GM19395 (cell line): Measurements from ENCODE around the gene MAML3.

Experiments used
- ATAC-seq: cut with Tn5 transposase; IDR thresholded peaks from one replicate; pipeline ENCODE4 v1.9.1; 2021; ENCODE audit warnings: mild to moderate bottlenecking, moderate library complexity; ENCODE audit not compliant: unreplicated experiment

MAML3 gene

DNA sequence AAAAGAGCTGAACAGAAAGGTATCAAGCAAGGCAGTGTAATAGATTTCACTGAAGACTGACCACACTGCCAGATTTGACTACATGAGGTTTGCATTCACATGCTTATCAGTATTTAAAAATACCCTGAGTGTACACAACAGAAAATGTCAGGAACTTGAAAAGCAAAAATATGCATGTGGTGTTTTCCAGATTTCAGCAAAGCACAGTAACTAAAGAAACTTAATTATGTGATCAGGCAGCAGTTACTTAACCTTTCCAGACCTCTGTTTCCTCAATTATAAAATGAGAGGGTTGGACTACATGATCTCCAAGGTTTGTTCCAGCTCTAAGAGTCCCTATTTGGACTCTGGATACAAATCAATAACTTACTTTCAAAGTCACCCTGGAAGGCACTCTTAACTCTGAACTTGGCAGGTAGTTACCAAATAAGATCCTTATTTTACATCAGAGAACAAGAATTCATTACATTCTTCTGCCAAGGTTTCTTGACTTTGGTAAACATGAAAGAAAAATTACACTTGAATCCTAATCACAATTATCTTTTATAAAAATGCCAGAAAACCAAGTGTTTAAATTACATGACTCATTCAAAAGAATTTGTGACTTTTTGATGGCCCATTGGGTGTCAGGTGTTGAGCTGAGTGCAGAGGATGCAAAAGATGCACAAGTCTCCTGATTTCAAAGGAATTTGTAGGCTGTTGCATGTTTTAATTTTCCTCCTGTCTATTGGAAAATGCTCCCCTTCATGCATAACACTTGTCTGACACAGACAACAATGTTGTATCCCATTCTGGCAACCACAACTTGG is 246.8 kb downstream of the MAML3 start:
- ATAC-seq: no peak

DNA sequence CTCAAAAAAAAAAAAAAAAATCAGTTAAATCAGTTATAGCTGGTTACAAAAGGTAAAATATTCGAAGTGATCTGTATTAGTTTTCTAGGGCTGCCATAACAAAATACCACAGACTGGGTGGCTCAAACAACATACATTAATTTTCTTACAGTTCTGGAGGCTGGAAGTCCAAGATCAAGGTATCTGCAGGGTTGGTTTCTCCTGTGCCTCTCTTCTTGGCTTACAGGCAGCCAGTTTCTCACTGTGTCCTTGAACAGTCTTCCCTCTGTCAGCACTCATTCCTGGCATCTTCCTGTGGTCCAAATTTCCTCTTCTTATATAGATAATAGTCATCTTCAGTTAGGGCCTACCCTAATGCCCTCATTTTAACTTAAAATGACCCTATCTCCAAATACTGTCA is 248.5 kb downstream of the MAML3 start:
- no peak for ATAC-seq

DNA sequence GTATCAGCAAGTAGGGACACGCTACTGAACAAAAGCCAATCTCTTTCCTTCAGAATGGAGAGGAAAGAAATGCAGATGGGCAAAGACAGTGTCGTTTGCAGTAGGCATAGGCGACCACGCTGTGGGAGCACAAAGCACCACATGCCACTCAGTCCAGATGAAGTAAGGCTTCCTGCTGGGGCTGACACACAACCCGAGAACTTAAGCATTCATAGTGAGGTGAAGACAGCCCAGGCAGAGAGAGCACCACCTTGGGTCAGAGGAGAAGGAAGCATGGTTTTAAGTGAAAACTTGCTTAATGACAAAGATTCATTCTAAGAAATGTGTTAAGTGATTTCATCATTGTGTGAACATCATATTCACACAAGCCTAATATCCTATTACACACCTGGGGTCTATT is 249.6 kb downstream of the MAML3 start:
- no peak for ATAC-seq

DNA sequence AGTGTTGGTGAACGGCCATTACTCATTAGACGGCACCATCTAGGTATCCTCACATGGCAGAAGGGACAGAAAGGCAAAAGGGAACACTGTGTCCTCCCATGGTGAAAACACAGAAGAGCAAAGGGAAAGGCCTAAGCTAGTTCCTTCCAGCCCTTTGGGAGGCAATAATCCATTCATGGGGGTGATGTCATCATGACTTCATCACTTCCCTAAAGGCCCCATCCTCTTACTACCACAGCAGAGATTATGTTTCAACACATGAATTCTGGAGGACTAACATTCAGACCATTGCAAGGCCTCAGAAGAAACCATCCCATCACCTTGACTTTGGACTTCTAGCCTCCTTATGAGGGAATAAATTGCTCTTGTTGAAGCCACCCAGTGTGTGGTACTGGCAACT is 250.1 kb downstream of the MAML3 start:
- ATAC-seq: no peak

DNA sequence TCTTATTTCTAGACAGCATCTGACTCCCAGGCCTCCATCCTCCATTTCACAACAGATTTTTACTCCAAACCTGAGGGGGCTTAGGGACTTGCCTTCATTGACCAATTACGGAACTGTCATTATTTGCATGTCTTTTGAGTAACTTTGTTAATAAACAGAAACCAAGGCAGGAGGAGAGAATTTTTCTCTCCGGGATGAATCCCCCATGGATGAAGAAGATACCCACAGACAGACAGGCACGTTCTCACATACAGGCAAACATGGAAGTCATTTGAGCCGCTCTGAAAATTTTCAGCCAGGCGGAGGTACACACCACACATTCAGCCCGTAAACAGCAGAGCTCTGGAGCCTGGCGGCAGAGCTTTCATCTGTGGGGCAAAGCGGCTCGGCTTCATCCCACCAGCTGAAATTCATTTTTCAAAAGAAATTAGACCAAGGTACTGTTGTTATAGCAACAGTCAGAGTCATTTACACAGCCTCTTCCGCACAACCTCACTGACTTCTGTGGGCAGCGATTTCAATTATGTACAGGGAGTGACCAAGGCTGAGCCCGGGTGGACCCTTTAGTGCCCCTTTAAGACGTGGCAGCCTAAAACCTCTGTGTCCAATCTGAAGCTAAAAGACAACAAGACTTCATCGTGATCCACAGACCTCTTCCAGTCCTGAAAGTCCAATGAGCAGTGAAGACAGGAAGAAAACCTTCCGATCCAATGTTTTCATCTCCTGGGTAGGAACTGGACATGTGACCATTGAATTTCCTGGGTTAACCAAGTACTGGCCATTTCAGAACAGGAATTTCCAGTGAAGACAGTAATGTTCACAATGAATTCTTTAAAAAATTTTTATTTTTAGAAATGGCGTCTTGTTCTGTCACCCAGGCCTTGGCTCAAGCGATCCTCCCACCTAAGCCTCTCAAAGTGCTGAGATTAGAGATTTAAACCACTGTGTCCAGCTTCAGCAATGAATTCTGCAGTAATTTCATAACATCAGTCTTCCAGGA is 251.4 kb downstream of the MAML3 start:
- no peak for ATAC-seq

DNA sequence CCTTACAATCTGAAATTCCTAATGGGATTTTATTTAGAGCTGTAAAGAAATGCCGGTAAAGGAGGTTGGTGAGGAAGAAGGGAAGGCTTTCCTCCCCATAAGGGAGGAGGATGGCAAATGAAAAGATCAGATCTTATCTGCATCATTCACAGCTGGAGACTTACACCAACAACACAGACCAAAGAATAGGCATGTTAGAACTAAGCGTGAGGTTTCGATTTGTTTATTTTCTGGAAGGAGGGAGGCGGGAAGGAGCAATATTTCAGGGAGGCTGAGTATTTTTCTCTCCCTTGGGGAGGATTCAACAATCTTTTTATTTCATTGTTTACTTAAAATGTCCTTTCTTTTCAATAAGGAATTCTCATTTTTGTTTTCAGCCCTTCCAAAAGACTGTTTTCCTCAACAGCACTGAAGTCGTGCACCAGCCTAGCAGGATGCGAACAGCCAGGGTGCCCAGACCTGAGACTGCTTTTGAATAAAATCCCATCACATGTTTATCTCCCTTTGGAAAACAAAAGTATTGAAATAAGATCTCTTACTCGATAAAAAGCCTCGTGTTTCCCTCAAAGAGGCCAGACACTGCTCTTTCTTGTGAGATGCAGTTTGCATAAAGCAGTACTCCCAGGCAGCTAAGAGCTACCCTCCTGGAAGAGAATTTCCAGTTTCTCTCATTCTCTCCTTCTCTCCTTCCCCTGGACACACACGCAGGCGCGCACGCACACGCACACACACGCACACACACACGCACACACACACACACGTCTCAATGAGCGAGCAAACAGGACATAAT is 252.3 kb downstream of the MAML3 start:
- no peak for ATAC-seq

DNA sequence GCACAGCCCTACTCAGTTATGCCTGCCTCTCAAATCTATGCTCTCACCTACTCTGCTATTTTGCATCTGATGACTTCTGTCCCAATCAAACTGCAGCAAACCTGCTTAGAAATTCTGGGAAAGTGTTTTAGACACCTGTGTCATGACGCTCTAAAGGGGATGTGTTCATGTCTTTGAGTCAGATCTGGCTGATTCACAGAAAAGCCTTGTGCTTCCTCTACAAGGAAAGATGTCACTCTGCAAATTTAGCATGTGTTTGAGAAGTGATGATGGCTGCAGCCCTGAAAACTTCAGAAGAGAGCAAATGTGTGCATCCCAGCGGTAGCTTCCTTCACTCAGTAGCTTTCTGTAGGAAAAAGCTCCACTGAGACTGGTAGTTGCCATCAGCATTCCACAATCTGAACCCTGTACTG is 253.0 kb downstream of the MAML3 start:
- no peak for ATAC-seq

DNA sequence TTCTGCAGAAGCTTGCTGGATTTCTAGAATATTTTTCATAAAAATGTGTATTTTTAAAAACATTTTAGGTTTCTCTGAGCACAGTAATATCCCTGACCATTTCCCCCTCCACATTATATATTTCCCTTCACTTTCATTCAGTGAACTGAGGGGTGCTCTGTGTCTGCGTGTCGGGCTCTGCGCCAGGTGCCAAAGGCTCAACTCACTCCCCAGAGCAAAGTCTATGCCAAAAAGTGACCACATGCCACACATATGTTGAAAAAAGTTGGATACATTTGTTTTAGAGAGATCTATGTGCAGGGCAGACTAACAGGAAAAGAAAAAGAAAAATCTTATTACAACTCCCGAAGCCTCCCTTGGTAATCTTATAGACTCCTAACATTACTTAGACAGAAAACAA is 254.6 kb downstream of the MAML3 start:
- no peak for ATAC-seq

DNA sequence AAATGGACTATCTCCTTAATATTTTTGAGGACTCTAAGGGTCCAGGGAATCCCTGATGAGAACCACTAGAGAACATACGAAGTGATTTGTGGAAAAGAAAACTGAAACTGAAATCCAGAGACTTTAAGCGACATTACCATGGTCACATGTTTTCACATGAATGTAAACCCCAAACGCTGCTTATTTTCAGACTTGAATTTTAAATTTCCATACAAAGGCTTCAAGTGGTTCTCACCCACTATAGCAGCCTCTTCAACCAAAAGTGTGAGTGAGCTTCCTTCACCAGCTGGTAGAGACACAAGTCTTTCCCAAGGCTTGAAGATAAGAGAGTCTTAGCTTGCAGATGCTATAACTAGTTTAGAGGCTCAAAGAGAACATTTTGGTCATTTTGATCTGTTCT is 255.7 kb downstream of the MAML3 start:
- no peak for ATAC-seq

DNA sequence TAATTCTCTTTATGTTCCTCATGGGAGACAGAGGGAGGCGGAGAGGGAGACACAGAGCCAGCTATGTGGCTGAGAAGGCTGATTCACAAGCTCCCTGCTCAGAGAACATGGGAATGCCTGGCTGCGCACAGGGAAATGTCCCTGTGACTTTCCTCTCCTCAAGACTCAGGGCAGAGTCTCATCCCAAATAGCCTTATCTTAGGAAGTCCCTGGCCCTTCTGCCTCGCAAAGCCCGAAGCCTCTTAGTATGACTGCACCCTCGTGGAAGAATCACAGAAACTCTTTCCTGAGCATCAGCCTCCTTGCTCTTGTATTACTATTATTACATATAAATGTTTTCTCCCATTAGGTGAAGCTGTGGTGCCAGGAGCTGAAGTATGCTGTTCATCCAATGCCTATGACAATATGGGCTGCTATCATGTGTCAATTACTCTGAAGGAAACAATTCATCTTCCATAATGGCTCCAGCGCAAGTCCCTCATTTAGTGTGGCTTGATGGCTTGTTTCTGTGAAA is 257.8 kb downstream of the MAML3 start:
- no peak for ATAC-seq

DNA sequence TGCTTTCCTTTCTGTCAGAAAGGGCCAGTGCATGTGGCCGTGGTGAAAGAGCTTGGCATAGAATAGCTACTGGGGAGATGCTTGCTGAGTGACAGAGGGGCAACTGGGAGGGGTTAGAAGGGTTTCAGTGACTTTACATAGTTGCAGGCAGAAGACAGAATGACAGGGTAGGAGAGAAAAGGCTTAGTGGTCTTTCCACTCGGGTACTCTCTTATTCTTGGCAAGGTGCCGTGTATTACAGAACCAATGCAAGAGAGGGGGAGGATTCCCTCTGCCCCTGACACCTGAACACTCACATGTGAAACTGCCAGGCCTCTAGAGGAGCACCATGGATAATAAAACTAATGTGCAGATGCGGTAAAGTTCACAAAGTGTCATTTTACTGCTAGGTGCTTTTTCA is 260.2 kb downstream of the MAML3 start:
- no peak for ATAC-seq

DNA sequence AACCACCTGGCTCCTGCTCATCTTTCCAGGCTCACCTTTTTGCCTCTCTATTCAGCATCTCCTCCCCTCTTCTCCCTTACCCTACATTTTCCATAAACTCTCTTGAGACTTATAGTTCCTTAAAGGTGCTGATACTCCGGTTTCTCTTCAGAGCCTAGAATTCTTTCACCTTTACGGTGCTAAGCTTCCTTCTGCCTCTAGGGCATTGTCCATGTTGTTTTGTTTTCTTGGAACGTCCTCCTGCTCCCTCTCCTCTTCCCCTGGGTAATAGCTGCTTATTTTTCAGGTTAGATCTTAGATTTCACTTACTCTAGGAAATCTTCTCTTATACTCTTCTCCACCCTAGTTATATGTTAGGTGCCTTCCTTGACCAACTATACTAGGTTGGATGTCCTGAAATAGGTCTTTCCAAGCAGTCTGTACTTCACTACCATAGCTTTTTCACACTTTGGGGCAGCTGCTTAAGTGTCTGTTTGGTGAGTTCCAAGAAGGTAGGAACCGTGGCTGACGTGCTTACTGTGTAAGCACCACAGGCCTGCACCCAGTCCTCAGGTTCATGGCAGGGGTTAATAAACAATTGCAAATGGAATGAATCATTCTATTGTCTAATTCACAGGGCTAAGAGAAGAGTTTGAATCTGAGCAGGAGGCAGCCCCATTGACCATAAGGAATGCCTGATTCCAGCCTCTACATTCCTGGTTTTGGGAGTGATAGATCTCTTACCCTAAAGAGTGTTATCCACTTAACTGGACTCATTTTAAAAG is 260.8 kb downstream of the MAML3 start:
- ATAC-seq: no peak

DNA sequence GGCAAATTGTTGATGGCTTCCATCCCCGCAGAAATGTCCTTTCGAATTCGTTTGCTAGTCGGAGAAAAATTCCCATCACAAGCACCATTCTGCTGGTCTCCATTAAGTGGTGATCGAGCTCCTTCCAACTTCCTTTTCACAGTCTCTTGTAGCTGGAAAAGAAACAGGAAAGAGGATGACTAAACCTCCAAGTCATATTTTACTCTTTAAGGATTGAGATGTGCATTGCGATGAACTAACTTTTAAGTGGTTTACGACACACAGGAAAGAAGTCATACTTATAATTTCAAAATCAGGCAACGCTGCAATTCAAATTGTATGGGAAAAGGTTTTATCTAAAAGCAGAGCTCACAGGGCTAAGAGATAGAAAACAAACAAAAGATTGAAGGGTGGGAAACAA is 263.2 kb downstream of the MAML3 start:
- ATAC-seq: no peak

DNA sequence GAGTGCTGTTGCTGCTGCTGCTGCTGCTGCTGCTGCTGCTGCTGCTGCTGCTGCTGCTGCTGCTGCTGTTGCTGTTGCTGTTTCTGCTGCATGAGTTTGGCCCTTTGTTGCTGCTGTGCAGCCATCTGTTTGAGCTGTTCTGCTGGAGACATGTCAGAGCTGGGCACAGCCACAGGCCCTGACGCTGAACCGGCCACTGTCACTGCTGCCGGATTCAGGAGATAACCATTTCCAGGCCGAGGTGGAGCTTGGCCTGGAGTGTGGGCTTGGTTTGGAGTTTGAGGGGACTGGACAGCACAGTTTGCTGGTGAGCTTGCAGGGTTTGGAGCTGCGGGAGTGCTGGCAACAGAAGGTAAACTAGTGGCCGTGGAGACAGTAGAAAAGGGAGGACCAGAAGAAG is 264.1 kb downstream of the MAML3 start:
- no peak for ATAC-seq

DNA sequence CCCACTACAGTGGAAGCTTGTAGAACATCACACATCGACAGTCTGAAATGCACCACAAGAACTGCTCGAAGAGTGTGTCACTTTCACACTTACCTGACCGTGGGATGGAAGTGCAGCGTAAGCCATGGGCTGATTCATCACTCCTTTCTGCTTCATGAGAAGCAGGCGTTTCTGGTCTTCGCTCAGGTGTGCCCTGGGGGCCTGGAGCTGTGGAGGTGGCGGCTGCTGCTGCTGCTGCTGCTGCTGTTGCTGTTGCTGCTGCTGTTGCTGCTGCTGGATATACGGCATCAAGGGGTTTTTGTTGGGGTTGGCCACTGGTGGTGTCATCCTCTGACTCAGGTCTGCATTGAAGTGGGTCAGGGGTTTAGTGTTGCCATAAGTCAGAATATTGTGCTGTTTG is 264.7 kb downstream of the MAML3 start:
- ATAC-seq: no peak

DNA sequence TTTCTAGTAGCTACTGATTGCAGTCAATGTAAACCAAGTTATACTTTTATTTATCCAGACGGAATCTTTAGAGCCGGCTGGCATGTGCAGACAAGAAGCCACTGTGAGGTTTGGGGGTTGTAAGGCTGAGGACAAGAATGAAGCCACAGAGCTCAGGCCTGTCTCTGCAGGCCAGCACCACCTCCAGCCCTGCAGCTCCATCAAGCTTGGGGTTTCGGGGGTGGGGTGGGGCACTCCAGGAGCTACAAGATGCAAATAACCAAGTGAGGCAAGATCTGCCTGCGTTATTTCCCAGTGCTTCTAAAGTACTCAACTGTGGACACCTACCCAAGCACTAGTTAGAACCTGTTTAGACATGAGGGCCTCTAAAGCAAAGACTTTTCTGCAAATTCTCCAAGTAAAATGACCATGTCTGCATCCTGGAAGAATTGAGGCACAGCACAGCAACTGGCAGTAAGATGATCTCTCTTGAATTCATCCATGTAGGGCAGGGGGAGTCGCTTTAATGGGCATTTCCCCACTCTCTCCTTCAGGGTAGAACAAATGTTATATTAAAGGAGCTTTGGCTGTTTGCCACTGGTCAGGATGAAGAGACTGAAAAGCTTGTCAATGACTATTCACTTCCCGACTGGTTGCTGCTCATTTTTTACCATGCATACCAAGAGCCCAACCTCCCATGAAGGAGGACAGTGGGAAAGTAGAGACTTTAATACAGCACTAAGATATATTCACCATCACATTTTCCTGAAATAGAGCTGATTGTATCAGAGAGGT is 265.8 kb downstream of the MAML3 start:
- ATAC-seq: no peak

DNA sequence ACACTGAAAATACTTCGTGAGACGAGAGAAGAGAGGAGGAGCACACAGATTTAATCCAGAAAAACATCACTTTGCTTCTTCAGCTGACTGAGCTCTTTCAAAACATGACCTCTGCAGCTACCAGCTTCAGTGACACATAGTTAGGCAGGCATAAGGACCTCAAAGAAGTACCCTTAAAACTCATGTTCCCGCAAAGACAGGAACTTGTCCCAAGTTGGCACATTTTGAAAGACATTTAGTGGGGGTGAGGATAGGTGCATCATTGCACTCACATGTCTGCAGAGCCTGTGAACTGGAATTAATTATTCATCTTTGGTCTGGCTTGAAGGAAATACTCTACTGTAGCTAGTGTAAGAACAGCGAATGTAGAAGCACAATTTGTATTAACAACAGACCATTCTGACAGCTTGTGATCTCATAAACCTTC is 266.6 kb downstream of the MAML3 start:
- no peak for ATAC-seq

DNA sequence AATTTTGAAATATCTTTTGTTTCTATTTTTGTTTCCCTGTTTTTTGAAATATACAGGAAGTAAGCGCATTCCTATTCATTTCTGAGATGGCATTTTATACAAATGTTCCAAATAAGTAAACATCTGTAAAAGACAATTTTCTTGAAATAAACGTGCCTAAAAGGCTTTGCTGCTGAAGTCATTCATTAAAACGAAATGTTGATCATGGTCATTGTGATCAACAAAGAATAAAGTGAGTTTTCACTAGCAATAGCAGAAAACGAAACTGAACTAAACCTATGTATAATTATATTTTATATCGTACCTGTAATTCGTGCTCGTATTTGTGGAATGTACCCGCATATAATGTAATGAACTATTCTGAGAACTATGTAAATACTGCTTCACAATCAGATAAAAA is 267.2 kb downstream of the MAML3 start:
- ATAC-seq: no peak

DNA sequence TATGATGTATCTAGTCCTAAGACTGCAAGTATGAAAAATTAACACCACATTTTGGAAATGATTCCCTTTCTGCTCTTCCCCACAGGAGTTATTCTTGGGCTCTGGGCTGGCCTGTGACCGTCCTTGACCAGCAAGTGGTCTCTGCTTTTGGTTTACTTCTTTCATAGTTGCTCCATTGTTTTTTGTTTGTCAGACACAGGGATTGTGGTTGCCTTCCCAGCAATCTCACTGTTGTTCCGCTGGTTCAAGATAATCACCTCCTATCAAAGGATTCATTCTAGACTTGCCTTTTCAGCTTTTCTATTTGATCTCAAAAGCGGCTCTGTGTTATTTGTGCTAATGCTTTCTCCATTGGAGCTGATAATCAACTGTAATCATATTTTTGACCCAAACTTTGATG is 269.5 kb downstream of the MAML3 start:
- no peak for ATAC-seq
